HK-2 (cell line): ENCODE measurements around the gene PDCD1.
A peak's percentile ranks its signal among the peaks of the same experiment; 100 is the strongest.
"Not testable (repeated sequence)": the region's sequence is repeated elsewhere in the genome, so short reads cannot be mapped to it uniquely, and the experiment has no call there.

ENCODE experiments used
- DNase-seq: peaks from one replicate; pipeline ENCODE4 v3.0.0-alpha.2; 2018; ENCODE audit not compliant: unreplicated experiment

Gene PDCD1

DNA sequence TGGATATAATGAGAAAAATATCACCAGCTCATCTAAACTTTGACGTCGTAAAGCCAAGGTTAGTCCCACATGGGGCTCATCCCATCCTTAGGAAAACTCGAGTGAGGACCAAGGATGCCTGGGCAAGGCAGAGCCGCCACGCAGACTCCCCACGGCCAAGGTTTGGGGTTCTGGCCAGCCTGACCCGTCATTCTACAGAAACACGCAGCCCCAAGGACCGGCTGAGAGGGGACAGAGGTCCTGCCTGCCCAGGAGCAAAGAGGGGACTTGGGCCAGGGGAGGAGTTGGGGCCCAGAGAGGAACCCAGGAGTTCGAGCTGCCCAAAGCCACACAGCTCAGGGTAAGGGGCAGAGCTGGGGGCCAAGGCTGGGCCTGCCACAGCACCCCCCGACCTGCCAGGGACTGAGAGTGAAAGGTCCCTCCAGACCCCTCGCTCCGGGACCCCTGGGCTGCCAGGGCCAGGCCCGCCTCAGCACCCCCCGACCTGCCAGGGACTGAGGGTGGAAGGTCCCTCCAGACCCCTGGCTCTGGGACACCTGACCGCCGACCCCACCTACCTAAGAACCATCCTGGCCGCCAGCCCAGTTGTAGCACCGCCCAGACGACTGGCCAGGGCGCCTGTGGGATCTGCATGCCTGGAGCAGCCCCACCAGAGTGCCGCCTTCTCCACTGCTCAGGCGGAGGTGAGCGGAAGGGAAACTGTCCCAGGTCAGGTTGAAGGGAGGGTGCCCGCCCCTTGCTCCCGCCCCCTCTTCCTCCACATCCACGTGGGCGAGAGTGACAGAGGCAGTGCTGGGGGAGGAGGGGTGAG is at the start of gene PDCD1:
TSS of gene PDCD1 (minus strand) at position 689 of the 811 bp plus-strand sequence. CDS start at position 633, 56 bp downstream.
- peak; percentile 55 for DNase-seq

DNA sequence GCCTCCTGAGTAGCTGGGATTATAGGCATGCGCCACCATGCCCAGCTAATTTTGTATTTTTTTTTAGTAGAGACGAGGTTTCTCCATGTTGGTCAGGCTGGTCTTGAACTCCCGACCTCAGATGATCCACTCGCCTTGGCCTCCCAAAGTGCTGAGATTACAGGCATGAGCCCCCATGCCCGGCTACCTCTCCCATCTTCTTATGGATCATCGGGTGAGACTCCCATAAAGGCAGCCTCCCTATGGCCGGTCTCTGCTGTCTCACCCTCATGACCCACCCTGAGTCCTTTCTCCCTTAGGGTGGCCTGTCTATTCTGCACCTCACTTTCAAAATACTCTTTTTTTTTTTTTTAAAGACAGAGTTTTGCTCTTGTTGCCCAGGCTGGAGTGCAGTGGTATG is 49.1 kb upstream of the PDCD1 start:
- DNase-seq = not testable (repeated sequence)

DNA sequence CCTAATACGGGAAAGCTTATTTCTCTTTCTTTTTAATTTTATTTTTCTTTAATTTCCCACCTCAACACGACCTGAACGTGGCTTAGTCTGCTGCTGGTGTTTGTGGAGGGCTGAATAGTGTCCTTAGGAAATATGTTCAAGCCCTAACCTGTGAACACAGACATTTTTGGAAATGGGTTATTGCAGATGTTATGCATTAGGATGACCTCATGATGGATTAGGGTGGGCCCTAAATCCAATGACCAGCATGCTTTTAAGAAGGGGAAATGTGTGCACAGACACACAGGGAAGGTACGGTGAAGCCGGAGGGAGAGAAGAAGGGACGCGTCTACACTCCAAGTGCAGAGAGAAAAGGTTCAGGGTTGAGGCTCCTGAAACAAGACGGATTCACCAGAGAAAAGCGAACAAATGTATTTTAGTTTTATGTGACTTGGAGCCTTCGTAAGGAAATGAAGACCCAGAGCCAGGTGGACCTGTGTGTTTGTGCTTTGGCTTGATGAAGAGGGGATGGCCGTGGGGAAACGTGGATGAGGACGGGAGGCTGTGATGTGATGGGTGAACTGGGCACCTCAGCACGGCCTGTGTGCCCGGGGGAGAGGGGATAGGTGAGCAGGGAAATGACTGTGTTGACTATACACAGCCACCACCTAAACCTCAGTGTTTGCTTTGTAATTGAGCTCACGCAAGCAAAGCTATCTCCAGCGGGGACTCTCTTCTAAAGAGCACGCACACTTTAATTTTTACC is 48.3 kb upstream of the PDCD1 start:
- DNase-seq = no peak

DNA sequence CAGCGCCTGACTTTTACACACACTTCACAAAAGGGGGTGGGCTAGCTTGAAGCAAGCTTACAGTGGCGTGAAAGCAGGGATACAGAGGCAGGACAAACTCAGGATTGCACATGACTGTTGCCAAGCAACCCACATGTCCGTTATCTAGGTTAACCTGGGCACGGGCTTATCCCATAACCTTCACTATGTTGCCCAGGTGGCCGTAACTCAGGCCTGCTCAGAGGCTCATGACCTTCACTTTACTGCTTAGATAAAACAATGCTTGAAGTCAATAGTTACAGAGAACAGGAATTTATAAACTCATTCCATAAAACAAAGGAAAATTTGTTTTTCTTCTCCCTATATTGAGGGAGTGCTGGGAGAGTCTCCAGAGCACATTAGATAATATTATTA is 47.7 kb upstream of the PDCD1 start:
- not testable (repeated sequence) for DNase-seq

DNA sequence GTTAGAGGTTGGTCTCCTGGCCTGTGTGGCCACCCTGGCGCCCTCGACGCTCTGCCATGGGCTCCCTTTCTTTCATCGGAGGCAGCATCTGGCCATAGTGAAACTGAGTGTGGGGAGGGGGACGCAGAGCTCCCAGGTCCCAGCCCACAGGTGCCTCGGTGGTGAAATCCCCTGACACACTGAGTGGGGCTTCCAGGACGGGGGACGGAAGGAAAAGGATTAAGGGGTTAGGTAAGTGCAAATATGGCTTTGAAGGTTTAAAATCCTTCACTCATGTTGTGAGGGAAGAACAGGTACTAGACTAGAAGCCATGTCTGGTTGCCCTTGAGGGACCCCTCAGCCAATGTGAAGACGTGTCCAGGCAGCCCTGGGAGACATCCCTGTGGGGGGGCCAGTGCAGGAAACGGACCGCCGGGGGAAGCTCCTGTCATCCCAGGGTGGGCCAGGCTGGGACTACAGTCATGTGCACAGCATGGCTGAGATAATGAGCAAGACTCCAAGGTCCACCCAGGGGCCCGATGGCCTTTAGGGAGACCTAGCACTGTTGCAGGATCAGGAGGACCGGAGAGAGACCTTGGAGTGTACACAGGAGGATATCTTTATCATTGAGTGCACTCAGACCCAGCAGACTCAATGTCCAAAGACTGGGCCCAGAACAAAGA is 47.2 kb upstream of the PDCD1 start:
- DNase-seq = no peak

DNA sequence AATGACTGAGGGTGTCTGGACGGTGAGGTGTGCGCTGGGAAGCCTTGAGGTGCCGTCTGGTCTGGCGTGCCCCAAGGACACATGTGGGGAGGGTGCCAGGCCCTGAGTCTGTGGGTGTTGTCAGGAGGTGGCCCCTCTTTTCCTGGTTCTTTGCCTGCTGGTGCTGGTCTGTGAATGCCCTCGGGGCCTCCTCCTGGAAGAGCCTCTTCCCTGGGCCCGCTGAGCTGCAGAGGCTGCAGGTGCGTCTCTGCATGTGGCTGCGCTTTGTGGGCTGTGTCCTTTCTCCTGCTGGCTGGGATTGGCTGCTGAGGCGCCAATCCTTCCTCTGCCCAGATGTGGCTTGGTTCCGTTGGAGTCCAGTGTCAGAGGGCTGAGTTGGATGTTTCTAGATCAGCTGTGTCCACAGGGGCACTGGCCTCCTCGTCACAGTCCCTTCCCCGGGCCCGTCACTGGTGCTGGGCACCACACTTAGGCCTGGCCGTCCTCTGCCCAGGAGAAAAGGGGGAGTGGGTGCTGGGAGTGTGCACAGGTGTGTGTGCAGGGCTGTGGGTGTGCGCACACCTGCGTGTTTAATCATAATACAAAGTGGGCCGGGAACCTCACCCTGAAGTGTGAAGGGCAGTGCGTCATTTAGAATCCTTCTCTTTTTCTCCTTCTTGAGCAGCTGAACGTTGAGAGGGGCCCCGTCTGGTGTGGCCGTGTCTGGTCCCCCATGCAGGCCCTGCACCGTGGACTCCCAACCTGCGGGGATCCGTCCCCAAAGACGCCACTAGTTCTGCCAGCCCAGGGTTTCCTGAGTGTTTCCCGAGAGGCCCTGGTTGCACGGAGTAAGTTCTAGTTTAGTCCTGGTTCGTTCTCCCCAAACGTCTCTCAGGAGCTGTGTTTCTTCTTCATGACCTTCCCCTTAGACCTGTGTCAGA is 46.4 kb upstream of the PDCD1 start:
- no peak for DNase-seq

DNA sequence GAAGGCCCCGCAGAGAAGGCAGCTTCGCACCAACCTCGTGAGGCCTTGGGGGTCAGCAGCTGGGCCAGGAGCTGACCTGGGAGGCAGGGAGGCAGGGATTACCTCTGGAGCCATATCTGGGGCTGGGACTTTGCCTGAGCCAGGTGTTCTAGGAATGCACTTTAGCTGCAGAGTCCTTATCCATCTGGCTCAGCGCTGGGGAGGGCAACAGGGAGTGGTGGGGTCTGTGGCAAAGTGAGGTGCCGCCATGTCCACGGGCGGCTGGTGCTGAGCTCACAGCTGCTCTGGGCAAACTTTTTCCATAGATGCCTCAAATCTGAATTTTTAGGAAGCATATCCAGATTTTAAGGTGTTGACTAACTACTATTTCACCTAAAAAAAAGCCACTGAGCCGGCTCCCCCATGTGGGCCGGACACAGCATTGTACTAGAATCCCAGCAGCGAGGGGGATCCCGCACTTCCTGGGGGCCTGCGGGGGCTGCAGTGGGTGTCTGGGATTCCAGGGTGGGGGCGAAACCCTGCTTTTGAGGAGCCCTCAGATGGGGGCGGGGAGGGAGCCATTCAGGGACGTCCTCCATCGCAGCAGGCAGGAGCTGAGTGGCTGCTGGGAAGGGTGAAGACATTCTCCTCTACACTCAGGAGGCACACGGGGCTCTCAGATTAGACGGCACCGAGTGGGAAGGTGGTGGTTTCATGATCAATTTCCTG is 45.5 kb upstream of the PDCD1 start:
- no peak for DNase-seq

DNA sequence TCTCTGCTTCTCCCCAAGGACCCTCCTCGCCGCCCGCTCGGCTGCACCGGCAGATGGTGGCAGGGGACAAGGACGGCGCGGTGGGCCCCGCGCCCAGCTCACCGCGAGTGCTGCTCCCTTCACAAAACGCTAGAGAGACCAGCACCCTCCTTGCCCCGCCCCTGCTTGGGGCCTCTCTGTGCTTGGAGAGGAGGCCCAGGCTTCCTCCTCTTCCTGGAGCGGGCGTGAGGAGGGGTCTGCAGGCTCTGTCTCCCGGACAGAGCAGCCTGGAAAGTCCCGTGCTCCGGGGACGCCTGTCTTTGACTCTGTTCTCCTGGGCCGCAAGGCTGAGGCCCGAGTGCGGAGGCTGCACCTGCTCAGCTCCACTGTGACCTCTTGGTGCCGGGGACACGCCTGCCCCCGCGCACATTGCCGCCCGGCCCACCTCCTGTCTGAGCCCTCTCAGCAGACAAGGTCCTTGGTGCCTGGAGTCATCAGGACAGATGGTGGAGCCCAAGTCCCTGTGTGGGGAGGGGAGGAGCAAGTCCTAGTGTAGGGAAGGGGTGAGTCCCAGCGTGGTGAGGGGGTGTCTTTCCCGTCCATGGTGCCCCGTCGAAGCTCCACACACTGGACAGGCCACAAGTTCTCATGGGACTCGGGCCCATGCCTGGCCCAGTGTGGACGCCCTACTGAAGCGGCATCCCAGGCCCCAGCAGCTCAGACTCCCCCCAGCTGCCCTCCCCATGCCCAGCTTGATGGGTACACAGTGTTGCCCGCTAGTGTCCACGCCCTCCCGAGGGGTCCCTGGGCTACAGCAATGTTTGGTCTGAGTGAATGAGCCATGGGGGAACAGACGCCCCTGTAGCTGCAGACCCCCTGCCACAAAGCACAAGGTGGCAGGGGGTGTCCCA is 44.7 kb upstream of the PDCD1 start:
- no peak for DNase-seq

DNA sequence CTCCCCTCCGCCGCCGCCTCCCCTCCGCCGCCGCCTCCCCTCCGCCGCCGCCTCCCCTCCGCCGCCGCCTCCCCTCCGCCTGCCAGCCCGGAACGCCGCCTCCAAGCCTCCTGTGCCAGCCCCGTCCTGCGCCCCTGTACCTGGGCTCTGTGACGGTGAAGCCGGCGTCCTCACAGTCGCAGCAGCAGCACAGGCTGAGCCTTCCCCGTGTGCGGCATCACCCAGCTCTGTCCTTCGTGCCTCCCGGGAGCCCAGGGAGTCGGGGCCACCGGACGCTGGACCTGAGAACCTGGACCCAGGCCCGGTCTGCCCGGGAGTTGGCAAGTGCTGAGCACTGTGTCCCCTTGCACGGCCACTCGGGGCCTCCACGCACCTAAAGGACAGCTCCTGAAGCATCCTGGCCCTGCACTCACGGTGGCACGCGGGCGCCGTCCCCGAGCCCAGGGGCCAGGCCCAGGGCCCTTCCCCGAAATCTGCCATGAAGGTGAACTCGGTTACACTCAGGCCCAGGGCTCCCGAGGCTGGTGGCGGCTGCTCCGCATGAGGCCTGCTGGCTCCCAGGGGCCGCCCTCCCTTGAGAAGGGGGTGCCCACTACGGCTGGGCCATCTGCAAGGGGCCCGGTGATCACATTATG is 43.8 kb upstream of the PDCD1 start:
- no peak for DNase-seq

DNA sequence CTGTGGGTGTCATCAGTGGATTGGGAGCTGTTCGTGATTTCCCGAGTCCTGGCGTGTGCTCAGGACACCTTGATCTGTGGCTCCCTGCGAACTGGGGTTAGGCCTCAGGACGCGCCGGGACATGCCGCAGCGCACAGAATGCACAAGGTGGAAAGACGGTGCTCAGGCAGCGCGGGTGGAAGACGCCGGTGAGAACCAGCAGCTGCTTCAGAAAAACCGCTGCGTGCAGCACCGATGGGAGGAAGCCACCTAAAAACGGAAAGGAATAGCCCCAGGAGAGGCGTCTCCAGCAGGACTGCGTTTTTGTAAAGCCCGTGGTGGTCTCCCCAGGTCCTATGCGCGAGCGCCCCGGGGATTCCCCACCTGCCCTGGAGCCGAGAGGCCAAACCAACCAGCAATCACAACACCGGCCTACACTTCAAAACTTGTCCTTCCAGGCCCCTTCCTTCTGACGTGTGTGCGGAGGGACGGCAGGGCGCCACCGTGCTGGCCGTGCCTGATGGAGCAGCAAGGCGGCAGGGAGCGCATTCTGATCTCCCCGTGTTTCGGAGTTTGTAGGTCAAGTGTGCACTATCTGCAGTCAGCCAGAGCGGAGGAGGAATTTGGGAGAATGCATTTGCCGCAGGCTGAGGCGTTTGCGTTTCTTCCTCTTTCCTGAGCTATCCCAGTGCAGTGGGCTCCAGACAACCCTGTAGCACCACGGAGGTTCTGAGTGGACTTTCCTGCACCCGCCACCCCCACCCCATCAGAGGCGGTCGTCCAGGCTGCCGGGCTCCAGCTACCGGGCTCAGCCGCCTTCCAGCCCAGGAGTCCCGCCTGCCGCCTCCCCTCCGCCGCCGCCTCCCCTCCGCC is 43.0 kb upstream of the PDCD1 start:
- DNase-seq = no peak

DNA sequence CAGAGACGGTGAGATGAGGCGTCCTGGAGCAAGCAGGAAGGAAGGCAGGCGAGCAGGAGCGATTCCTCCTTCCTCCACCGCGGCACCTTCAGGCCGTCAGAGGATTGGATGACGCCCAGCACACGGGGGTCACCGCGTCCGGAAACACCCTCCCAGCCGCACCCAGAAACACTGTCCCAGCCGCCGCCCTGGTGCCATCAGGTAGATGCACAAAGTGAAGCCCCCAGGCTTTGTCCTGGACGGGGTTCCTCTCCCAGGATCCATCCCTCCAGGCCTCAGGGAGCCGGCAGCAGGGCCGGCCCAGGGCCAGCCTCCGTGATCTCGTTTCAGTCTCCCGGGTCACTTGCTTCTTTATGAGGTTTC is 42.3 kb upstream of the PDCD1 start:
- no peak for DNase-seq

DNA sequence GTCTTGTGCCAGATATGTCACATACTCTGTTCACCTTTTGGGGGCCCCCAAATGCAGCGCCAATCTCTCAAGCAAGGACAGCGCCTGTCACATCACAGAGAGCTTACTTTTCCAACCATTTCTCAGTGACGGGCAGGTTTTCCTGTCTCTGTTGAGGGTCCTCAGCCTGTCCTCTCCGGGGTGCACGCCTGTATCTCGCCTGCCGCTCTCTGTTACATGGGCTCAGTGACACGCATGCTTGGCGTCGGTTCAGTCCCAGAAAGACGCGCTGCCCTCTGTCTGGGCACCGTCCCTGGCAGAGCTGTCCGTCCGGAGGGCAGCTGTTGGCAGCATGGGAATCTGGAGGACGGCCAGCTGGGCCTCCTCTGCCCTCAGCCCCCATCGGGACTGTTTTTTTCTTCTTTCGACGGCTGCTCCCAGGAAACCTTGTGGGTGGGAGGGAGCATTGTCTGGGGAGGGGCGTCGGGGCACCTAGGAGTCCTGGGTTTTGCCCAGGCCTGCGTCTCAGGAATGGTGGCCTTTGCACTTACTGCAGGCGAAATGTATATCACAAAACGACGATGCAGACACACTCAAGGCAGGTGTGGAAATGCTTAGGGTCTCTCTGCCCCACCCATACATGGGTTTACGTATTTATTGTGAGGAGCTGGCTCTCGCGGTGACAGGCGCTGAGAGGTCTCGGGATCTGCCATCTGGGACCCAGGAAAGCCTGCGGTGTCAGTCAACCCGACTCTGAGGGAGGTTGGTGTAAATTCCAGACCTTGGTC is 41.7 kb upstream of the PDCD1 start:
- DNase-seq = no peak

DNA sequence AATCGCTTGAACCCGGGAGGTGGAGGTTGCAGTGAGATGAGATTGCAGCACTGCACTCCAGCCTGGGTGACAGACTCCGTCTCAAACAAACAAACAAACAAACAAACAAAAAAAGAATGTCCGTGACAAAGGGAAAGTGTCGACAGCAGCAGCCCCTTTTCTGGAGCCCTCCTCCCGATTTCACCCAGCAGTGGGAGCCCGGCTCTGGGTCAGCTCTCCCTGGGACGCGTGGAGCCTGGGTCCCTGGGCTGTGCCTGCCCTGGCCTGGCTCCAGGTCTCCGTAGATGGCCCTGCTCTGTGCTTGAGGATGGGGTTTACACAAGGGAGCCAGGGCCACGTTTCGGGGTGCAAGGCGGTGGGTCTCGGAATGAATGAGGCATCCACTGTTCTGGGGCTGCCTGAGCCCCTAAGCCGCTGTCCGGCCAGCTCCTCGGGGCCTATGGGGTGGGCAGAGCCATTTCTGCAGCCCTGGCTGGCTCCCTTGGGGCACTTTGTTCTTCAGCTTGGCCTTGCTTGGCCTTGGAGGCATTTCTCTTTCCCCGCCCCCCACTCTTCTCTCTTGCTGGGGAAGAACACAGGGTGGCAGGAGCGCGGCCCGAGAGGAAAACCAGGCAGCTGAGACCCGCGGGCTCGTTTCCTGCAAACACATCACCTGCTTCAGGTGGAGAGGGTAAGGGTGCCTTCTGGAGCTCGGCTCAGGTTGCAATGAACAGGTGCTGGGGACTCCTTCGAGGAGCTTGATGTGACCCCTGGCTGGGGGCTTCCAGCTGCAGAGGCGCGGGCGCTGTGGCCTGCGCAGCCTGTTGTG is 40.0 kb upstream of the PDCD1 start:
- DNase-seq = no peak

DNA sequence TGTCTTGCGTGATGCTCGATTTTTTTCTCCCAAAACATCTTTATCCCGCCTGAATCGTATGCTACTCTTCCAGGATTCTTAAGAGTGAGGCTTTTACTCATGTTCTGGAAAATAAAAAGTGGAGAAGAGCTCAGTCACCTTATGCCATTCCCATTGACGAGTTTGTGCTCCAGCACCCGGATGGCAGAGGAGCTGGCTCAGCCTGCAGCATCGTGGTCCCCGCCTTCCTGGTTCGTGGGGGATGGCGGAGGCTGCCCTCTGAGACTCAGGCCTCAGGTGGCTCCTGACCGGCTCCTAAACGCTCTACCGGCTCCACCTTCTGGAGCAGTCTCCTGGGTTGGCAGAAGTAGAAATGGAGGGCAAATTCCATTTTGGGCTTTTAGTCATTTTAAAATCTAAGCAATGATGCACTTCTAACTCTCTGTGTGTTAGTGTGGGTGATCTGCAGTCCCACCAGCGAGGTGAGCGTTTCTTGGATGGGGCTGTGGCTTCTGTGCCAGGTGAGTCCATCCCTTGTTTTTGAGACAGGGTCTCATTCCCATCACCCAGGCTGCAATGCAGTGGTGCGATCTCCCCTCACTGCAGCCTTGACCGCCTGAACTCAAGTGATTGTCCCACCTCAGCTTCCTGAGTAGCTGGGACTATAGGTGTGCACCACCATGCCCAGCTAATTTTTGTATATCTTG is 38.7 kb upstream of the PDCD1 start:
- no peak for DNase-seq

DNA sequence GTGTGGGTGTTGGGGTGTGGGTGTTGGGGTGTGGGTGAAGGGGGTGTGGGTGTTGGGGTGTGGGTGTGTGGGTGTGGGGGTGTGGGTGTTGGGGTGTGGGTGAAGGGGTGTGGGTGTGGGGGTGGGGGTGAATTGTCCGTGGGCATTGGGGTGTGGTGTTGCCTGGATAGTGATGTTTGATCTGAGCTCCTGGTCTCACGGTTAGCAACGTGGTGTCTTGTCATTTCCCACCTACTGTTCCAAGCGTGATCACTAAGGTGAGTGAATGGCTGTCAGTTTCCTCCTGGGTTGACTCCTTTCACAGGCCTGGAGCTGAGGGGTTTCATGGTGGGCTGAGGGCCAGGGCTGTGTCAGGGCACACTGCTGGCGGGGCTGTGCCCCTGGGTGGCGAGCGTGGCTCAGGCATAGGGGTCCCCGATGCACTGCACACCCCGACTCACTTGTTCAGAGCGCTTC is 38.1 kb upstream of the PDCD1 start:
- DNase-seq = no peak
